GM18505 (cell line): ENCODE results near the gene SFMBT2.

ENCODE experiments used
- ATAC-seq: cut with Tn5 transposase; IDR thresholded peaks from one replicate; pipeline ENCODE4 v1.9.1; 2021; ENCODE audit not compliant: unreplicated experiment
- POLR2A ChIP-seq: IDR thresholded peaks from 4 replicates; pipeline ENCODE4 v1.6.1; 2011; ENCODE audit warnings: borderline replicate concordance; ENCODE audit not compliant: insufficient read depth, insufficient read length; ENCODE audit errors: extremely low read depth

Gene SFMBT2

DNA sequence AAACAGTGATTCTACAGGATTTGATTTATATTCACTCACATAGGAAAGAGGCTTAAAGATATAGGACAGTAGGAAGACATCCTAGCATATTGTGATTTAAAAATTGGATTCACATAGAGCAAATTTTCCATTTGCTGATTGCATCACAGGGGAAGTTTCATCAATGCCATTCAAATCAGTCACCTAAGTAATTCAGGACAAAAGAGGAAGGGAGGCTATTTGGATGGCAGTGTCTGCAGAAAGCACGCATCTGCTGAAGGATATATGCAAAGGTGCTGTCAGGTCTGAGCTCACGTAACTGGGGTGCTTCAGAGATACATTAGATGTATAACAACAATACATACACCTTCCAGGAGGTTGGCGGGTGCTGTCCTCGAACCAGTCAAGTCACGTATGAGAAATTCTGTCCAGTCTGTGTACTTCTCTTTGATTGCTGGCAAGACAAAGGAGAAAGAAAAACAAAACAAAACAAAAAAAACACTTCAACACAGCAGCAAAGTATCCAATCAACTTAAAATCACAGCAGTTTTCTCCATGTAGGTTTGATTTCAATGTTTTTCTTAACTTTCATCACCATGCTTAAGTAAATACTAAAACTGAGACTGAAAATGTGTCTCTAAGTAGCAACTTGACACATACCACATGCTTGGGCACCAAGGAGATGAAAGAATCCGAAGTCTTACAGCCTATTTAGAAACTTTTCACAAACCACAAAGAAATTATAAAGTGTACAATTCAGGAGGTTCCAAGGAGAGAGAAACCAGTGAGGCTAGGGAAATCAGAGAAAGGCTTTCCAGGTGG, 125.1 kb downstream of the SFMBT2 start:
- ATAC-seq, result no peak
- TF ChIP-seq POLR2A, result no peak

DNA sequence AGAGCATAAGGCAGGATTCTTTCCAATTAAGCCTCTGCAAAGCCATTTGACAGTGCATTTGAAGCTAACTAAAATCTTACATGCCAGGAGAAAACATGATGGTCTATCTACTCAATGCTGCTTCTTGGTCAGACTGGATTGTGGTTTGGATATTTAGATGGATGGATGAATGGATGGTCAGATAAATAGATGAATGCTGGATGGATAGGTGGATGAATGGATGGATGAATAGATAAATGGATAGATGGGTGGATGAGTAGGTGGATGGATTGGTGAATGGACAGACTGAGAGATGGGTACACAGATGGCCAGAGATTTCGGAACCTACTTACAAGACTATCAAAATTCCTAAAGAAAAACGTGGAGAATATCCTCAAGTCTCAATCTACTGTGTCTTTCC, 127.6 kb downstream of the SFMBT2 start:
- TF ChIP-seq POLR2A, result no peak
- no peak for ATAC-seq

DNA sequence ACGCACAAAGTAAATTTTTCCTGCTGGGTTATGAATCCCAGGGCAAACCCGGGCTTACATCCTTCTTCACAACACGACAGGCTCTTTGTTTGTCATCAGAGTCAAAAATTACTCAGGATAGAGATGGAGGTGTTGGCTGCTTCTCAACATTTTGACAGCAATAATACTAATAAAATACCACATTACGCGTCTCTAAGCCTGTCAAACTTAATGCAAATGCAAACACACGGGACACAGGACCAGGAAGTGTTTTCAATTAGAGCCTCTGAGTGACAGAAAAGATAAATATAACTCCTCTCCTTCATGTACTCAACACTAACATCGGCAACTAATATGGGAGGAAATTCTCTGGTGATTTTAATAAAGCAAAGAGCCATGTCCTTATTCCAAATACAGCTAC, 128.4 kb downstream of the SFMBT2 start:
- ATAC-seq, result no peak
- no peak for TF ChIP-seq POLR2A

DNA sequence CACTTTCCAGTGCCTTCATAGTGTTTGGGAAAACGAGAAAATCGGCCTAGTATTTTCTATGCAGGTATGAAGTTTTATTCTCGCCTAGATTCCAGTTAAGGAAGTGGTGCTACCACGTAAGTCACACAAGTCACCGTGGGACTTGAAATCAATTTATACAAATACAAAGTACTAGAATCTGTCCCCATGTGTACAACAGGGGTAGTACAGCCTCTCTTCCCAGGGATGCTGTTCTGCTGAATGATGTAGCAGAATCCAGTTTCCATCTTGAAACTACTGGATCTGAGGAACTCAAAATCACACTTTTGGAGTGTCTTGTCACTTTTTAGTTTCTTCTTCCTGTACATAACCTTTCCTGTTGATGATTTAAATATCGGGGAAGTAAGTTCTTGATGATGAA, 129.4 kb downstream of the SFMBT2 start:
- TF ChIP-seq POLR2A, result no peak
- ATAC-seq, result no peak

DNA sequence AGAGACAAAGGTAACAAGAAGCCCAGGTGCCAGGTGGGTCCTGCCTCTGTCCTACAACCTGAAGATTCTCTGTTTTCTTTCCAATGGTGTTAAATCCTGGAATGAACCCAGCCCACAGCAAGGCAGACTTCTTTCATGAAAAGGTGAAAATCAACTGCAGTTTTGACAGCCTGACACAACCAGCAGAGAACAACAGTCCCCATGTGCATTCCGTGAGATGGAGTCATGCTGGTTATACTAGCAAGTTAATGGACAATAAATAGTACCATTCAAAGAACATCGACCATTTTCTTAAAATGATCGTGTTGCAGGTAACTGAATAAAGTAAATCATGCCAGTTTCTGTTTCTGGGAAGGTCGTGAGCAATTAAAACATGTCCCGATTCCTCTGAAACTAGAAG, 131.5 kb downstream of the SFMBT2 start:
- no peak for TF ChIP-seq POLR2A
- ATAC-seq, result no peak

DNA sequence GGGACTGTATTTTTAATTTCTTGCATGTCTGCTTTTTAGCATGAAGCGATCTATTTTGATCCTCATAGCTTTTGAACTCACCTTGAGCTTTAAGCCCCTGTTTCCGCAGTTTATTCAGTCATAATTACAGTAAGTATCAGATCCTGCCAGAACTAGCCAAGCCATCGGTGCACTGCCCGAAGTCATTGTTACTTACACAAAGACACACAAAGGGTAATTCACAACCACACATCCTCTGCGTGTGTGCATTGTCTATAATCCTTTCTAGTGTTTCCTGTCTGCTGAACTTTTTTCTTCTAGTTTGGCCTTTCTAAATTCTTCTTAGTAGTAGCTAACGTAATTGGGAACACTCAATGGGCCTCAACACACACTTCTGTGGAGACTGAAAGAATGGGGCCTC, 133.0 kb downstream of the SFMBT2 start:
- no peak for ATAC-seq
- no peak for TF ChIP-seq POLR2A

DNA sequence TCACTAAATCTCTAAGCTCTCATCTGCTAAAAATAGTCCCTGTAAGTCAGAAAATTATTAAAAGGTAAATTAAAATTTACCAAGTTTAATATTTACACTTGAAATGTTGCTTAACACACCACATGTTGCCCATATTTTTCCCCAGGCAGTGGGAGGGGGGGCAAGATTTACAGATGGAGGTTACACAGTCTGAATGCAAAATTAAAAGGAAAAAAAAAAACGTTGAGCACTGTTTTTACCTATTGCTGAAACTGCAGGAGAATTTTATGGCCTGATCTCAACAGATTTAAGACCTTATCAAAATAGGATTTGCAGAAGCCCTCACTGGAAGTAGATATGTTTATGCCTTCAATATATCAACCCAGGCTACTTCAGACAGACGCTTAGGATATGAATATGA, 133.4 kb downstream of the SFMBT2 start:
- TF ChIP-seq POLR2A, result no peak
- ATAC-seq, result no peak

DNA sequence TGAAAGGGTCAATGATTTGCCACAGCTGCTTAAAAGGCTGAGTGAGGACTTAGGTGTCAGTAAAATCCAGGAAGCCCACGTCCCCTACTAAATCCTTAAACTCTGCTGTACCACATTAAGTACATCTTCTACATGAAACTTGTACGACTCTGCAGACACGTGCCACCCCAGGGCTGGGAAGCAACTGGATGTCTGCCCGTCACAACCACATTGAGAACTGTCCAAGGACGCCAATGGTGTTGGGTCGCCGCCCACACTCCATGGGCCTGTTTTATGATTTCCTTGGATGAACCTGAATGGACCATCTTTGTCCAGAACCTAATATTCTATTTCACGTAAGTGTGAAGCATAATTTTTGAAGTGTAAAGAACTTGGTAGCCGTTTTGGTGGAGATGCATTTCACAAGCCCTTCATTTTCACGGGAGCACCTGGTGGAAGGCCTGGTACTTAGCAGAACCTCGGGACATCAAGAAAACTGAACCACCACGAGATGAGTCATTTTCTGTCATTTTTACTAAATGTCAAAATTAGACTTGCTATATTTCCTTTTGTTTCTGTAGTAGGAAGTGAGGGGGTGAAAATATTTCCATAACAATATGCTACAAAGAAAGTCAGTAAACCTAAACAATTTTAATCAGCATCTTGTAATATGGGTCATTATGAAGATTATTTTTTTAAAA, 134.9 kb downstream of the SFMBT2 start:
- no peak for ATAC-seq
- no peak for TF ChIP-seq POLR2A

DNA sequence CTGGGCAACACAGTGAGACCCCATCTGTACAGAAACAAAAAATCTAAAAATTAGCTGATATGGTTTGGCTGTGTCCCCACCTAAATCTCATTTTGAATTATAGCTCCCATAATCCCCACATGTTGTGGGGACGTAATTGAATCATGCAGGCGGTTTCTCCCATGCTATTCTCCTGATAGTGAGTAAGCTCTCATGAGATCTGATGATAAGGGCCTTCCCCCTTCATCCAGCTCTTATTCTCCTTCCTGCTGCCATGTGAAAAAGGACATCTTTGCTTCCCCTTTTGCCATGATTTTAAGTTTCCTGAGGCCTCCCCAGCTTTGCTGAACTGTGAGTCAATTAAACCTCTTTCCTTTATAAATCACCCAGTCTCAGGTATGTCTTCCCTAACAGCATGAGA, 136.5 kb downstream of the SFMBT2 start:
- no peak for TF ChIP-seq POLR2A
- ATAC-seq, result no peak

DNA sequence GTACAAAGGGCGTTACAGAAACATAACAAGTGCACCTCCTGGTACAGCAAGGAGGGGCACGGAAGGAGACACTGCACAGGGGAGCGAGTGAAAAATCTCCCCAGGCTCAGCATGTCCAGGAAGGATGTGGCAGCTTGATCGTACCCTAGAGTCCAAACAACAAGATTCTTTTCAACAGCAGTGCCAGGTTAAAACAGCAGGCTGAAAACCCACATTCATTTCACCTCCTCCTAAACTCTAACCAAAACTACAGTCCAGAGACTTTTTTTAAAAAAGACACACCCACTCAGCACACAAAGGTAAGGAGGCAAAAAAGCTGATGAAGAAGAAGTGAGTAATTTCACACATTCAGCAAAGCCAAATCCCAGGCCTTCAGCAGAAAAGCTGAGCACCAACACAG, 138.8 kb downstream of the SFMBT2 start:
- ATAC-seq, result no peak

DNA sequence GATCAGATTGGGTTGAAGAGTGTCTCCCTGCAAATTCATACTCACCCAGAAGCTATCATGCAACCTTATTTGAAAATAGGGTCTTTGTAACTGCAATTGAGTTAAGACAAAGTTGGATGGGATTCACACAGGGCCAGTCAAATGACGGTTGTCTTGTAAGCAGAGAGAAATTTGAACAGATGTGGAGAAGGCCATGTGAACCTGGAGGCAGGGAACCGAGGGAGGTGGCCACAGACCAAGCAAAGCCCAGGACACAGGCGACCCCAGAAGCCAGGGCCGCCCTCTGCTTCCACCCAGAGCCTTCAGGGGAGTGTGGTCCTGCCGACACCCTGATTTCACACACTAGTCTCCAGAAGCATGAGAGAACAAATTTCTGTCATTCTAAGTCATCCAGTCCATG, 140.8 kb downstream of the SFMBT2 start:
- TF ChIP-seq POLR2A, result no peak

More for the DNA sequence above, 138.8 kb downstream of the SFMBT2 start:
- no peak for TF ChIP-seq POLR2A

DNA sequence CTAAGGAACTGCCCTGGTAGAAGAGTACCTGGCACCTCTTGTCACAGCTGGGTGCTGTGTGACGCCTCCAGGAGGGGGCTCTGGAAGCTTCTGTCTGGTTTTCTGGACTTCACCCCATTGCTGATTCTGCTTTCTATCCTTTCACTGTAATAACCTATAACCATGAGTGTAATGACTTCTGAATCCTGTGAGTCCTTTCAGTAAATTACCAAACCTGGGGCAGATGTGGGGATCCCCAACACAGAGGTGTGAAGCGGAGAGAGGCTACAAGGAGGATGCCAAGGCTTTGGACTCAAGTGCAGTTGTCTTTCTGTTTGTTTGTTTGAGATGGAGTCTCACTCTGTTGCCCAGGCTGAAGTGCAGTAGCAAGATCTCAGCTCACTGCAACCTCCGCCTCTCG, 143.7 kb downstream of the SFMBT2 start:
- TF ChIP-seq POLR2A, result no peak
- ATAC-seq, result no peak

More for the DNA sequence above, 140.8 kb downstream of the SFMBT2 start:
- ATAC-seq, result no peak

DNA sequence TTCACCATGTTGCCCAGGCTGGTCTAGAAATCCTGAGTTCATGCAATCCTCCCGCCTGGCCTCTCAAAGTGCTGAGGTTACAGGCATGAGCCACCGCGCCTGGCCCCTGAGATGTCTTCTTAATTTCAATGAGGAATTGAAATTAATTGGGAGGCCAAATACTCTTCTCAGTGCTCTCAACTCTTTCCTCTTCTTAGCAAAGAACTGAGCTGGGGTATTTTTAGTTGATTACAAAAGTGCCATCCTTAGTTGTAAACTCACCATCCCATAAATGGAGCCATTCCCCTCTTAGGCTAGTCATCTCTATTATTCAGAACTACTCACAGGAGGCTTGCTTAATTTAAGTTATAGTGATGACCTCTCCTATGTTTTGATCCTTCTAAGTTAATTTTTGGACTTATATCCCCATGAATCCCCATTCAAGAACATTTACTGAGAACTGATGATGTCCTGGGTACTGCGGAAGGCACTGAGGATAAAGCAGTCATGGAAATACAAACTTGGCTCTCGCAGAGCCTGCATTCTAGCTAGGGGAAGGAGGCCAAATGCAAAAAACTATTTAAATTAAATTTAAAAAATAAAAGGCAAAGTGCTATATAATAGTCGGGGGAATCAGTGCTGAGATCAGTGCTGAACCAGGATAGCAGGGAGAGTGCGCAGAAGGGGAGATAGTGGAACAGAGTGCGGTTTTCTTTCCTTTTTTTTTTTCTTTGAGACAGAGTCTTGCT, 145.3 kb downstream of the SFMBT2 start:
- no peak for TF ChIP-seq POLR2A
- ATAC-seq, result no peak

DNA sequence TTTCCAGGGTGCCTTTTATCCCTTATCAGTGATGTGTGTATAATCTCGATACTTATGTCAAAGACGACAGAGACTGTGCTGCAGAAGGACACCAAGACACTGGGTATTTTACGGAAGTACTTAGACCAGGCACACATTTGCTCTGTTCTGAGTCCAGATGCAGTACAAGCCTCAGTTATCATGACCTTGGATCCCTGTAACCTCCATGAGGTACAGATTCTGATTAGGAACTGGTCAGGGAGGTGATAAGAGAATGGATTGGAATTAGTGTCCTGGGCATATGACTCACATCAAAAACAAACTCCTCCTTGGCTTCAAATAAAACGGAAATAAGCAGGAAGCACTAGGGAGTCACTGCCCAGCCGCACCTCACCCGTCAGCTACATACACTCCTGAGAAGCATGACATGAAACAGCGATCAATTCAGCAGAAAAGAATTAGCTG, 146.5 kb downstream of the SFMBT2 start:
- no peak for ATAC-seq
- TF ChIP-seq POLR2A, result no peak

DNA sequence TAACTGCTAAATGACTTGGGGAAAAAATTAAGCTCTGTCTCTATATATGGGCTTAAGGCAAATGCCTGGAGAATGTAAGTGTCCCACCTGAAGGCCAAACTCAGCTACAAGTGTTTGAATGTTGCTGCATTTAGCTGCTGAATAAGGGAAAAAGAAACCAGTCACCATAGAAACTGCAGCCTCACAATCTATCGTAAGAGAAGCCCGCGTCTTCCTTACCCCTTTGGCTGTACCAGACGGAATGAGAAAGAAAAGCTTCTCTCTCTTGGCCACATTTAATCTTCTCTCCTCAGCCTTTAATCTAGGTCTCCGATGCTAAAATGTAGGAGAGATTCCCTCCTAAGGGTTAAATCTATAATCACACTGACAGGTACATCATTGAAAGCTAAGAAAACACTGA, 147.2 kb downstream of the SFMBT2 start:
- TF ChIP-seq POLR2A, result no peak
- no peak for ATAC-seq

DNA sequence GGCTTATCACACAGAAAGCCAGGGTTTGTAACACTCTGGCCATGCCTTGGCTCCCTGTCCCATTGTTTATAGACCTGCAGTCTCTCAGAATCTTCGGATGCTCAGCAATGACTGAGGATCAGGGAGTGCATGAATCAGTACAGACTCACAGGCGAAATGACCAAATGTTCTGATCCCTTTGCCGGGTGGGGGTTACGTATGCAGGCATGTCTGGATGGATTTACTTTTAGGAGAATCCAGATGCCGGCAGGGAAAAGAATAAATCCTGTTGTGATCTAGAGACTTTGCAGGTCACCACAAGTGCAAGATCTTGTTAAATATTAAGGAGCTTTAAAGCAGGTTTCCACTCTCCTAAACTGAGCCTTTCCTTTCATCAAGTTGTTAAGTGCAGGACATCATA, 149.5 kb downstream of the SFMBT2 start:
- TF ChIP-seq POLR2A, result no peak
- ATAC-seq, result no peak
